ENCODE measurements around the gene ELL. TPM values are rescaled to one million over a fixed set of nuclear protein-coding genes. Genes with fewer than 3 reads are reported as not detected.
A peak's percentile ranks its signal among the peaks of the same experiment; 100 is the strongest.

The ELL gene
- total RNA-seq, 1 experiment from 2014 or later = 17.0 TPM

- peaks cover 33 to 45% of the 10 kb centered on the region in 2 experiments for H3K4me1 Mint-ChIP-seq
- H2AK5ac ChIP-seq (ENCODE audit: insufficient read length, low read length) = no peak overlapping the region
- H3K79me1 ChIP-seq (ENCODE audit: insufficient read depth, low read depth, low read length, poor library complexity, severe bottlenecking) = no peaks in the 10 kb centered on the region
- no peak overlapping the region for H2BK5ac ChIP-seq (ENCODE audit: insufficient read length, low read length)
- no peak overlapping the region for H3K9ac ChIP-seq (ENCODE audit: extremely low read depth, insufficient read length, low read length)
- peaks cover 2 to 21% (median 19%) of the 10 kb centered on the region in 3 experiments; a peak in 6 of 7 replicates for H3K36me3 Mint-ChIP-seq (ENCODE audit: insufficient read depth in 1 of 3, low read depth in 3 of 3)
- no peak overlapping the region for H4K91ac ChIP-seq (ENCODE audit: insufficient read length, low read depth, low read length)
- peak overlapping the region in 2 of 3 experiments; percentile 34 to 57; a peak in 2 of 7 replicates for H3K27ac Mint-ChIP-seq
- H4K8ac ChIP-seq (replicated peaks; ENCODE audit: insufficient read length, low read depth, low read length) = no peak overlapping the region
- H4K5ac ChIP-seq (ENCODE audit: insufficient read length, low read depth, low read length) = no peak overlapping the region
- peaks cover 2% of the 10 kb centered on the region for H3K27me3 Mint-ChIP-seq (ENCODE audit: low read depth)
- no peaks in the 10 kb centered on the region for H3K27me3 ChIP-seq (ENCODE audit: insufficient read depth, low read length)
- no peak overlapping the region for H3K23ac ChIP-seq (ENCODE audit: insufficient read length, low read depth, low read length)
- H3K4me2 ChIP-seq (ENCODE audit: insufficient read depth, insufficient read length, low read length) = peak overlapping the region; percentile 58
- H3K14ac ChIP-seq (ENCODE audit: insufficient read depth, low read length) = no peak overlapping the region
- peak overlapping the region; percentile 74 to 79 for H3K4me3 Mint-ChIP-seq
- H3K23me2 ChIP-seq (ENCODE audit: insufficient read length, low read depth, low read length, poor library complexity, severe bottlenecking) = peaks cover 16% of the 10 kb centered on the region
- WGBS (ENCODE audit: extremely low coverage, insufficient read length, low lambda C conversion rate) = no CpG with 5 or more reads among the region's 46 CpGs
- H2BK12ac ChIP-seq (ENCODE audit: insufficient read length, low read depth, low read length) = no peak overlapping the region
- no peak overlapping the region for H2BK15ac ChIP-seq (ENCODE audit: low read depth, low read length)
- no peak overlapping the region for H2AFZ ChIP-seq (ENCODE audit: low read length)
- peaks cover 7% of the 10 kb centered on the region; the same call in 1 of the 2 replicates for H3K4me1 ChIP-seq (ENCODE audit: insufficient read depth, low read length)
- no peak overlapping the region for H3K18ac ChIP-seq (ENCODE audit: insufficient read length, low read depth, low read length)
- H2BK20ac ChIP-seq (ENCODE audit: low read depth, low read length, poor library complexity, severe bottlenecking) = no peak overlapping the region
- no peak for DNase-seq
- no peaks in the 10 kb centered on the region for H3K9me3 ChIP-seq (ENCODE audit: control insufficient read depth, low read depth, low read length)
- no peak for TF ChIP-seq CTCF (conservative IDR thresholded peaks at IDR 0.05)
- no peaks in the 10 kb centered on the region; a peak in 1 of 5 replicates for H3K9me3 Mint-ChIP-seq
- H2BK120ac ChIP-seq (ENCODE audit: low read depth, low read length, poor library complexity, severe bottlenecking) = no peak overlapping the region
- H3K4ac ChIP-seq (ENCODE audit: low read depth, low read length) = no peak overlapping the region
- no peak overlapping the region for H3K56ac ChIP-seq (ENCODE audit: insufficient read length, low read depth, low read length)
- no peak overlapping the region for H3T11ph ChIP-seq (ENCODE audit: low read length)
- no peak overlapping the region for H3K27ac ChIP-seq (ENCODE audit: insufficient read length, low read depth, low read length)
- H4K20me1 ChIP-seq (ENCODE audit: control insufficient read depth, insufficient read depth, insufficient read length) = peaks cover 3% of the 10 kb centered on the region
- H3K79me2 ChIP-seq (ENCODE audit: insufficient read depth, low read length) = no peaks in the 10 kb centered on the region
Observed at GRCh38 chr19:18435842-18436670, 85.8 kb downstream of the ELL start.
